ENCODE measurements around the gene GUCY1B1. TPM values are rescaled to one million over a fixed set of nuclear protein-coding genes. Genes with fewer than 3 reads are reported as not detected.

Gene GUCY1B1
- total RNA-seq, 2 donors from 2014 or later, result 32.7 to 34.1 TPM

- Histone ChIP-seq H3K27me3 (replicated peaks; ENCODE audit: insufficient read depth) (no peaks in the 10 kb centered on the region), H3K4me3 (no peak overlapping the region), H3K4me1 (ENCODE audit: control insufficient read depth in 1 of 2, low read depth in 2 of 2) (peaks cover 0 to 6% of the 10 kb centered on the region in 2 donors), H3K9me3 (no peaks in the 10 kb centered on the region), H3K36me3 (no peaks in the 10 kb centered on the region), H3K27ac (no peak overlapping the region)
- ATAC-seq (ENCODE audit: insufficient number of reproducible peaks, low FRiP score, low read depth) (no peak), DNase-seq (ENCODE audit: low spot score) (no peak)
- no peak for TF ChIP-seq CTCF (IDR thresholded peaks at IDR 0.05)
Observed at GRCh38 chr4:155832664-155833063, 73.8 kb downstream of the GUCY1B1 start.

- Histone ChIP-seq H3K36me3 (no peaks in the 10 kb centered on the region), H3K9me3 (no peaks in the 10 kb centered on the region), H3K27me3 (replicated peaks; ENCODE audit: insufficient read depth) (no peaks in the 10 kb centered on the region), H3K27ac (no peak overlapping the region), H3K4me1 (ENCODE audit: control insufficient read depth in 1 of 2, low read depth in 2 of 2) (no peaks in the 10 kb centered on the region), H3K4me3 (no peak overlapping the region)
- no peak for TF ChIP-seq CTCF (IDR thresholded peaks at IDR 0.05)
- DNase-seq (ENCODE audit: low spot score) (no peak), ATAC-seq (ENCODE audit: insufficient number of reproducible peaks, low FRiP score, low read depth) (no peak)
Observed at GRCh38 chr4:155837203-155837796, 78.5 kb downstream of the GUCY1B1 start.

- Histone ChIP-seq H3K27me3 (replicated peaks; ENCODE audit: insufficient read depth) (no peaks in the 10 kb centered on the region), H3K4me3 (no peak overlapping the region), H3K27ac (no peak overlapping the region), H3K4me1 (ENCODE audit: control insufficient read depth in 1 of 2, low read depth in 2 of 2) (no peaks in the 10 kb centered on the region), H3K36me3 (no peaks in the 10 kb centered on the region), H3K9me3 (no peaks in the 10 kb centered on the region)
- no peak for TF ChIP-seq CTCF (IDR thresholded peaks at IDR 0.05)
- no peak for ATAC-seq (ENCODE audit: insufficient number of reproducible peaks, low FRiP score, low read depth)
- no peak for DNase-seq (ENCODE audit: low spot score)
Observed at GRCh38 chr4:155842080-155842479, 83.3 kb downstream of the GUCY1B1 start.

GRCh38 chr4:155846929-155847328 is 88.1 kb downstream of the GUCY1B1 start:
- DNase-seq (ENCODE audit: low spot score) (no peak), ATAC-seq (ENCODE audit: insufficient number of reproducible peaks, low FRiP score, low read depth) (no peak)
- no peaks in the 10 kb centered on the region for H3K36me3 ChIP-seq
- no peaks in the 10 kb centered on the region for H3K9me3 ChIP-seq
- no peak overlapping the region for H3K27ac ChIP-seq
- no peaks in the 10 kb centered on the region for H3K27me3 ChIP-seq (replicated peaks; ENCODE audit: insufficient read depth)
- H3K4me1 ChIP-seq (ENCODE audit: control insufficient read depth in 1 of 2, low read depth in 2 of 2), result no peaks in the 10 kb centered on the region
- no peak for TF ChIP-seq CTCF (IDR thresholded peaks at IDR 0.05)
- no peak overlapping the region for H3K4me3 ChIP-seq

GRCh38 chr4:155849042-155849441 is 90.2 kb downstream of the GUCY1B1 start:
- no peak overlapping the region for H3K4me3 ChIP-seq
- DNase-seq (ENCODE audit: low spot score), result no peak
- H3K36me3 ChIP-seq, result no peaks in the 10 kb centered on the region
- no peaks in the 10 kb centered on the region for H3K4me1 ChIP-seq (ENCODE audit: control insufficient read depth in 1 of 2, low read depth in 2 of 2)
- no peaks in the 10 kb centered on the region for H3K27me3 ChIP-seq (replicated peaks; ENCODE audit: insufficient read depth)
- H3K9me3 ChIP-seq, result no peaks in the 10 kb centered on the region
- no peak for ATAC-seq (ENCODE audit: insufficient number of reproducible peaks, low FRiP score, low read depth)
- no peak overlapping the region for H3K27ac ChIP-seq
- TF ChIP-seq CTCF (IDR thresholded peaks at IDR 0.05), result no peak
